SU-DHL-6 (cell line): ENCODE results near the gene AGXT.

Source experiments
- H2AFZ ChIP-seq: fragments of 200-600 bp; sonication (generic); 2 replicates; pipeline ENCODE4 v1.6.1; 2014; ENCODE audit warnings: low read depth, mild to moderate bottlenecking, moderate library complexity, mixed read lengths, antibody characterized with exemption, low read length; ENCODE audit not compliant: severe bottlenecking
- H3F3A ChIP-seq: fragments of 200-600 bp; shearing (Covaris generic); 2 replicates; pipeline ENCODE4 v1.6.0; 2016; ENCODE audit warnings: antibody characterized with exemption, mild to moderate bottlenecking; ENCODE audit not compliant: insufficient read depth
- H3K27ac ChIP-seq: fragments of 200-600 bp; sonication (generic); 2 replicates; pipeline ENCODE4 v1.5.1; 2016; ENCODE audit warnings: low read depth, mild to moderate bottlenecking, low read length, moderate library complexity, mixed read lengths
- H3K27me3 ChIP-seq: fragments of 200-600 bp; sonication (generic), shearing (Covaris generic); 2 replicates; pipeline ENCODE4 v1.6.0; 2014; ENCODE audit warnings: mild to moderate bottlenecking, low read length
- H3K36me3 ChIP-seq: fragments of 200-600 bp; sonication (generic); 2 replicates; pipeline ENCODE4 v1.6.1; 2014; ENCODE audit warnings: mild to moderate bottlenecking, low read length, mixed read lengths
- H3K4me2 ChIP-seq: fragments of 300-600, 200-600 bp; shearing (Covaris generic), sonication (generic); 2 replicates; pipeline ENCODE4 v1.6.0; 2014; ENCODE audit warnings: low read length, low read depth, mild to moderate bottlenecking; ENCODE audit not compliant: poor library complexity, severe bottlenecking
- H3K4me3 ChIP-seq: fragments of 200-600 bp; sonication (generic); 2 replicates; pipeline ENCODE4 v1.5.1; 2014; ENCODE audit warnings: antibody characterized with exemption, low read length, mild to moderate bottlenecking, mixed read lengths; ENCODE audit not compliant: insufficient read depth, poor library complexity, severe bottlenecking
- H3K79me2 ChIP-seq: fragments of 200-600 bp; sonication (generic); 2 replicates; pipeline ENCODE4 v1.6.1; 2014; ENCODE audit warnings: mild to moderate bottlenecking, low read length, moderate library complexity; ENCODE audit not compliant: insufficient read depth
- H3K9ac ChIP-seq: fragments of 200-600 bp; sonication (generic); 2 replicates; pipeline ENCODE4 v1.7.0; 2014; ENCODE audit warnings: mild to moderate bottlenecking, low read length
- H3K9me2 ChIP-seq: fragments of 200-600 bp; sonication (generic); replicated peaks from 2 replicates; pipeline ENCODE4 v1.6.1; 2014; ENCODE audit warnings: low read length; ENCODE audit not compliant: insufficient read depth
- H3K9me3 ChIP-seq: fragments of 200-600 bp; sonication (generic); 2 replicates; pipeline ENCODE4 v1.6.1; 2014; ENCODE audit warnings: low read length, mixed read lengths; ENCODE audit not compliant: insufficient read depth
- H4K20me1 ChIP-seq: fragments of 200-600 bp; sonication (generic); 2 replicates; pipeline ENCODE4 v1.6.1; 2014; ENCODE audit warnings: low read depth, mild to moderate bottlenecking, antibody characterized with exemption, low read length, moderate library complexity, mixed read lengths
- EZH2phosphoT487 ChIP-seq: fragments of 200-600 bp; sonication (generic), shearing (Covaris generic); conservative IDR thresholded peaks from 2 replicates; pipeline ENCODE4 v1.6.1; 2018; ENCODE audit warnings: mild to moderate bottlenecking, antibody characterized with exemption, low read length, moderate library complexity, mixed read lengths
- TF ChIP-seq, protein P1 (sequence below): fragments of 200-600 bp; sonication (generic); IDR thresholded peaks from one replicate; pipeline ENCODE4 v1.5.1; 2017; ENCODE audit warnings: antibody characterized with exemption, mild to moderate bottlenecking, low read length, moderate library complexity; ENCODE audit not compliant: insufficient read depth, poor library complexity, severe bottlenecking

AGXT gene

DNA sequence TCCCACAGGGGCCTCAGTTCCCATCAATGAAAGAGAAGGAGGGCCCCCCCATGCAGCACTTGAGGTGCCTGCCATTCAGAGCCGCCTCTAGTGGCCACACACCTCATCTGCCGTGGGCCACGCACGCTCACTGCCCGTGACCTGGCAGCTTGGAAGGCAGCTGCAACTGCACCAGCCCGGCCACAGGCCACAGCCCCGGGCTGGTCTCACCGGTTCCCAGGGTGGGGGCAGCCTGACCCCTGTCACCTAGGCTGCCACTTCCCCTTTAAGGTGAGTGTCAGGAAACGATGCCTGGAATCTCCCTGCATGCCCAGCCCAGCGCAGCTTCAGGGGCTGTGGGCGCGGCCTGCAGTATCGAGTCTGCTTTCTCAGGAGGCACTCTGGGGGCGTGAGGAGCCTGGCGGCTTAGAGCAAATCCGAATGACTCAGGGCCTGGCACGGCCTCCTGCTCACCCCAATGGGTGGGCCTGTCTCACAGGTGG is 24.8 kb downstream of the AGXT start:
- no peak overlapping the region for H3K9ac ChIP-seq
- no peaks in the 10 kb centered on the region for H3K9me3 ChIP-seq
- no peaks in the 10 kb centered on the region for H3K9me2 ChIP-seq
- H2AFZ ChIP-seq, result no peak overlapping the region
- H3K79me2 ChIP-seq, result no peaks in the 10 kb centered on the region
- no peak overlapping the region for H3K4me2 ChIP-seq
- no peaks in the 10 kb centered on the region for H3F3A ChIP-seq
- TF ChIP-seq EZH2phosphoT487, result no peak
- TF ChIP-seq, protein P1, sequence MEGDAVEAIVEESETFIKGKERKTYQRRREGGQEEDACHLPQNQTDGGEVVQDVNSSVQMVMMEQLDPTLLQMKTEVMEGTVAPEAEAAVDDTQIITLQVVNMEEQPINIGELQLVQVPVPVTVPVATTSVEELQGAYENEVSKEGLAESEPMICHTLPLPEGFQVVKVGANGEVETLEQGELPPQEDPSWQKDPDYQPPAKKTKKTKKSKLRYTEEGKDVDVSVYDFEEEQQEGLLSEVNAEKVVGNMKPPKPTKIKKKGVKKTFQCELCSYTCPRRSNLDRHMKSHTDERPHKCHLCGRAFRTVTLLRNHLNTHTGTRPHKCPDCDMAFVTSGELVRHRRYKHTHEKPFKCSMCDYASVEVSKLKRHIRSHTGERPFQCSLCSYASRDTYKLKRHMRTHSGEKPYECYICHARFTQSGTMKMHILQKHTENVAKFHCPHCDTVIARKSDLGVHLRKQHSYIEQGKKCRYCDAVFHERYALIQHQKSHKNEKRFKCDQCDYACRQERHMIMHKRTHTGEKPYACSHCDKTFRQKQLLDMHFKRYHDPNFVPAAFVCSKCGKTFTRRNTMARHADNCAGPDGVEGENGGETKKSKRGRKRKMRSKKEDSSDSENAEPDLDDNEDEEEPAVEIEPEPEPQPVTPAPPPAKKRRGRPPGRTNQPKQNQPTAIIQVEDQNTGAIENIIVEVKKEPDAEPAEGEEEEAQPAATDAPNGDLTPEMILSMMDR, result no peak
- no peaks in the 10 kb centered on the region for H4K20me1 ChIP-seq
- no peaks in the 10 kb centered on the region for H3K36me3 ChIP-seq
- H3K27ac ChIP-seq, result no peak overlapping the region
- H3K27me3 ChIP-seq, result no peaks in the 10 kb centered on the region
- H3K4me3 ChIP-seq, result no peak overlapping the region

DNA sequence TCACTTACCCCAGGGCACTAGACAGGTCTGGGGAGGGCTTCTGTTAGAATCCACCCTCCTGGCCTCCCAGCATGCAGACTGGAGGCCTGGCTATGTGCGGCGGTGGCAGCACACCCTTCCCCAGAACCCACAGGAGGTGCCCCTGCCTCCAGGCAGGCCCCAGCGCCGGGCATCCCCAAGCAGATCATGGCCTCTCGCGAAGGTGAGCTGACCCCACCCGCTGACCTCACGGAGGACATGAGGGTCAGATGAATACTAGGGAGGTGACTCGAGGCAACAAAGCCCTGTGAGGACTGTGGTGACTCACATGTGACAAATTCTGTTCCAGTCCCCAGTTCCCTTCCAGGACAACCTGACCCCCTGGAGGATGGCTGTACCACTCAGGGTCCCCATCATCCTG is 25.4 kb downstream of the AGXT start:
- no peak overlapping the region for H3K4me2 ChIP-seq
- H3K4me3 ChIP-seq, result no peak overlapping the region
- H3K9me2 ChIP-seq, result no peaks in the 10 kb centered on the region
- no peak overlapping the region for H2AFZ ChIP-seq
- H3K9ac ChIP-seq, result no peak overlapping the region
- no peak overlapping the region for H3K27ac ChIP-seq
- TF ChIP-seq, protein P1, result no peak
- no peak for TF ChIP-seq EZH2phosphoT487
- H3K9me3 ChIP-seq, result no peaks in the 10 kb centered on the region
- H4K20me1 ChIP-seq, result no peaks in the 10 kb centered on the region
- no peaks in the 10 kb centered on the region for H3F3A ChIP-seq
- no peaks in the 10 kb centered on the region for H3K79me2 ChIP-seq
- H3K36me3 ChIP-seq, result no peaks in the 10 kb centered on the region
- no peaks in the 10 kb centered on the region for H3K27me3 ChIP-seq

DNA sequence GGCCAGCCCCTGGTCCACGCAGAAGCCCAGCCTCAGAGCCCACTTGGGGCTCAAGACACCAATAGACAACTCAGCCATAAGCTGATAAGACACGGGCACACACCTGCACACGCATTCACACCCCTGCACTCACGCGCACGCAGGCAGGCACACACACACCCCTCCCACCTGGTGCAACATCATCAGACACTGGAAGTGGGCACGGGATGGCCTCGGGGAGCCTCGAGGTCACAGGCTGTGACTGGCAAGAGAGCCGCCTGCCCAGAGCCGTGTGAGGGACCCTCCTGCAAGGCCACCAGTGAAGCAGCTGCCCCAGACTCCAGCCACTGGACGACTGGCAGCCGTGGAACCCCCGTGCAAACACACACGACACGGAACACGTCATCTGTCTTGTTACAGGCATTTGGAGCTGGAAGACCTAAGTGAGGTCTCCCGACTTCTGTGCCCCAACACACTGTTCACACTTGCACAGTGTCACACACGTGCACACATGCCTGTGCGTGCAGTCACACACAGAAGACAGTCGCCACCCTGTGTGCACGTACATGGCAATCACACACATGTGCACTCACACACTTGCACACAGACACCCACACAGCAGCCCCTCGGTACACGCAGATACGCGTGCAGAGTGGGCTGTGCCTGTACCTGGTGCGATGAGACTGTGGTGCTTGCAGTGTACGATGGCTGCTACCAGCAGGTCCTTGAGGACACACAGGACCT is 26.4 kb downstream of the AGXT start:
- Histone ChIP-seq H3K9me2 (no peaks in the 10 kb centered on the region), H3K9ac (no peak overlapping the region), H3K9me3 (no peaks in the 10 kb centered on the region), H3K27ac (no peak overlapping the region), H3K36me3 (no peaks in the 10 kb centered on the region), H2AFZ (no peak overlapping the region), H3K4me2 (no peak overlapping the region), H3F3A (no peaks in the 10 kb centered on the region), H3K79me2 (no peaks in the 10 kb centered on the region), H3K27me3 (no peaks in the 10 kb centered on the region), H4K20me1 (no peaks in the 10 kb centered on the region), H3K4me3 (no peak overlapping the region)
- TF ChIP-seq, protein P1, result no peak
- TF ChIP-seq EZH2phosphoT487, result no peak
